Stimulated activated CD8-positive, alpha-beta memory T cell treated with anti-CD3 and anti-CD28 coated beads, Interleukin-4, amount 100 ng/mL, for 4 hours (primary cell): ENCODE measurements around the gene UBE2F.

Experiments
- DNase-seq, 2 donors: peaks; one replicate each; pipeline ENCODE4 v3.0.0-alpha.2; 2020; ENCODE audit warnings: low read depth in 2 of 2, low spot score in 1 of 2

Gene UBE2F

GRCh38 chr2:238075397-238075796 is 108.6 kb downstream of the UBE2F start:
- no peak for DNase-seq

- DNase-seq: no peak
Measured at GRCh38 chr2:238077292-238077691, 110.5 kb downstream of the UBE2F start.

GRCh38 chr2:238079874-238080327 is 113.1 kb downstream of the UBE2F start:
- no peak for DNase-seq

GRCh38 chr2:238080518-238080917 is 113.7 kb downstream of the UBE2F start:
- no peak for DNase-seq

GRCh38 chr2:238081150-238081549 is 114.3 kb downstream of the UBE2F start:
- DNase-seq: no peak

GRCh38 chr2:238081561-238081960 is 114.7 kb downstream of the UBE2F start:
- no peak for DNase-seq

- DNase-seq: no peak
Measured at GRCh38 chr2:238082151-238082550, 115.3 kb downstream of the UBE2F start.

GRCh38 chr2:238082827-238083226 is 116.0 kb downstream of the UBE2F start:
- no peak for DNase-seq

- no peak for DNase-seq
Measured at GRCh38 chr2:238083919-238084318, 117.1 kb downstream of the UBE2F start.

- no peak for DNase-seq
Measured at GRCh38 chr2:238084761-238085160, 117.9 kb downstream of the UBE2F start.

GRCh38 chr2:238085899-238086298 is 119.1 kb downstream of the UBE2F start:
- DNase-seq: no peak

GRCh38 chr2:238087211-238087610 is 120.4 kb downstream of the UBE2F start:
- DNase-seq: no peak

- no peak for DNase-seq
Measured at GRCh38 chr2:238090887-238091286, 124.1 kb downstream of the UBE2F start.

- no peak for DNase-seq
Measured at GRCh38 chr2:238091436-238092060, 124.7 kb downstream of the UBE2F start.
